ENCODE measurements around the gene MLLT10.

MLLT10 gene

GRCh38 chr10:21721000-21721665, 187.1 kb downstream of the MLLT10 start:
- TF ChIP-seq CTCF (IDR thresholded peaks at IDR 0.05; ENCODE audit: insufficient read depth, missing control alignments), result no peak
- no peak for DNase-seq (ENCODE audit: insufficient read length, low spot score)
- peak; percentile 84 for FAIRE-seq

- no peak for FAIRE-seq
Observed at GRCh38 chr10:21722209-21722608, 188.2 kb downstream of the MLLT10 start.

GRCh38 chr10:21724020-21724589, 190.1 kb downstream of the MLLT10 start:
- FAIRE-seq (peak; percentile 89), DNase-seq (ENCODE audit: insufficient read length, low spot score) (no peak)
- no peak for TF ChIP-seq CTCF (IDR thresholded peaks at IDR 0.05; ENCODE audit: insufficient read depth, missing control alignments)

More at GRCh38 chr10:21722209-21722608, 188.2 kb downstream of the MLLT10 start:
- no peak for TF ChIP-seq CTCF (IDR thresholded peaks at IDR 0.05; ENCODE audit: insufficient read depth, missing control alignments)
- no peak for DNase-seq (ENCODE audit: insufficient read length, low spot score)

- no peak for TF ChIP-seq CTCF (IDR thresholded peaks at IDR 0.05; ENCODE audit: insufficient read depth, missing control alignments)
Observed at GRCh38 chr10:21724687-21725367, 190.8 kb downstream of the MLLT10 start.

GRCh38 chr10:21726601-21727225, 192.7 kb downstream of the MLLT10 start:
- no peak for TF ChIP-seq CTCF (IDR thresholded peaks at IDR 0.05; ENCODE audit: insufficient read depth, missing control alignments)
- FAIRE-seq (peak; percentile 91), DNase-seq (ENCODE audit: insufficient read length, low spot score) (no peak)

More at GRCh38 chr10:21724687-21725367, 190.8 kb downstream of the MLLT10 start:
- DNase-seq (ENCODE audit: insufficient read length, low spot score) (no peak), FAIRE-seq (no peak)

- DNase-seq (ENCODE audit: insufficient read length, low spot score) (no peak), FAIRE-seq (no peak)
- no peak for TF ChIP-seq CTCF (IDR thresholded peaks at IDR 0.05; ENCODE audit: insufficient read depth, missing control alignments)
Observed at GRCh38 chr10:21727452-21728168, 193.6 kb downstream of the MLLT10 start.

Data from D721Med (cell line).